Panc1 (cell line): ENCODE data around the gene AGER.

Experiments
- CTCF ChIP-seq: fragments of 450-650 bp; IDR thresholded peaks from 2 replicates; pipeline ENCODE4 v1.5.1; 2017; ENCODE audit warnings: mild to moderate bottlenecking
- POLR2AphosphoS5 ChIP-seq: IDR thresholded peaks from 2 replicates; pipeline ENCODE4 v1.6.1; 2012; ENCODE audit warnings: mild to moderate bottlenecking, low read depth, low read length, moderate library complexity

GRCh38 chr6:32168807-32169591 lies 15.1 kb downstream of the AGER start:
- TF ChIP-seq CTCF (no peak; the same call in 1 of the 2 replicates), POLR2AphosphoS5 (no peak)
